Measurements from ENCODE around the gene CDCA5. TPM values are rescaled to one million over a fixed set of nuclear protein-coding genes. Genes with fewer than 3 reads are reported as not detected.
"Not testable (repeated sequence)": the region's sequence is repeated elsewhere in the genome, so short reads cannot be mapped to it uniquely, and the experiment has no call there.

CDCA5 gene
- polyA plus RNA-seq, 1 of the 3 experiments (the other 2 are of a cell fraction), result 16.3 TPM

DNA sequence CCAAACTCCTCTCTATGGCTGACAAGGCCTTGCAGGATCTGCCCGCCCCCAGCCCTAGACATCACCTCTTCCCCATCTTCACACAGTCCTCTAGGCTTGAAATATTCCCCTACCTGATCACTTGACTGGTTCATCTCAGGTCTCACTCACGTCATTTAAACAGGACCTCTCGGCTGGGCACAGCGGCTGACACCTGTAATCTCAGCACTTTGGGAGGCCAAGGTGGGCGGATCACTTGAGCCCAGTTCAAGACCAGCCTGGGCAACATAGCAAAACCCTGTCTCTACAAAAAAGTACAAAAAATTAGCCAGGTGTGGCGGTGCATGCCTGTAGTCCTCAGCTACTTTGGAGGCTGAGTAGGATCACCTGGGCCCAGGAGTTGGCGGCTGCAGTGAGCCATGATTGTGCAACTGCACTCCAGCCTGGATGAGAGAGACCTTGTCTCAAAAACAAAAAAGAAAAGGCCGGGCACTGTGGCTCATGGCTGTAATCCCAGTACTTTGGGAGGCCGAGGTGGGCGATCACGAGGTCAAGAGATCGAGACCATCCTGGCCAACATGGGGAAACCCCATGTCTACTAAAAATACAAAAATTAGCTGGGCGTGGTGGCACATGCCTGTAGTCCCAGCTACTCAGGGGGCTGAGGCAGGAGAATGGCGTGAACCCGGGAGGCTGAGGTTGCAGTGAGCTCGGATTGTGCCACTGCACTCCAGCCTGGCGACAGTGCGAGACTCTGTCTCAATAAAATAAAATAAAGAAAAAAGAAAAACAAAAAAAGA is 35.2 kb upstream of the CDCA5 start:
- peak overlapping the region in 1 of 2 experiments; percentile 15; a peak in 1 of 4 replicates for H3K27ac ChIP-seq (ENCODE audit: low read depth in 2 of 2, low read length in 1 of 2)
- POLR2A ChIA-PET, result interaction anchor here (3.4 kb wide), 1 partner anchor 16 kb away, joined by 25 read pairs; the partner anchor contains the start of gene SYVN1
- not testable (repeated sequence) for H3K9me3 ChIP-seq; H3K4me3 ChIP-seq (ENCODE audit: low read depth in 2 of 2, low read length in 1 of 2); H3K4me2 ChIP-seq; H3K9me2 ChIP-seq; H3K9ac ChIP-seq; H4K20me1 ChIP-seq (ENCODE audit: insufficient read depth); DNase-seq; H2AFZ ChIP-seq (ENCODE audit: low read depth); H3K27me3 ChIP-seq (ENCODE audit: insufficient read depth)
- CTCF ChIA-PET, result interaction anchor here (0.6 to 3.3 kb wide), 13 partner anchors 7 to 285 kb away, joined by 3 to 47 read pairs (median 4); partner anchors contain the start of genes ARL2, CAPN1, SYVN1 and TM7SF2
- WGBS (ENCODE audit: low lambda C conversion rate), result 96% methylated on average over 18 of the region's 18 CpGs
- peaks cover 34 to 38% of the 10 kb centered on the region in 2 experiments for H3K36me3 ChIP-seq (replicated peaks in 1 of 2; ENCODE audit: control insufficient read depth in 1 of 2, insufficient read depth in 2 of 2, low read length in 1 of 2)
- peaks cover 59% of the 10 kb centered on the region for H3K79me2 ChIP-seq (ENCODE audit: insufficient read depth)
- H3K4me1 ChIP-seq (ENCODE audit: control insufficient read depth in 1 of 2, insufficient read depth in 2 of 2, low read depth in 1 of 2, low read length in 1 of 2), result peaks cover 18 to 38% of the 10 kb centered on the region in 2 experiments; a peak in 3 of 4 replicates
- H3F3A ChIP-seq (replicated peaks; ENCODE audit: insufficient read depth), result peaks cover 29% of the 10 kb centered on the region

- Histone ChIP-seq H3K27ac (ENCODE audit: low read depth in 2 of 2, low read length in 1 of 2) (peak overlapping the region; percentile 21 to 51; a peak in 2 of 4 replicates), H3K79me2 (ENCODE audit: insufficient read depth) (peaks cover 51% of the 10 kb centered on the region), H3K9me3 (no peaks in the 10 kb centered on the region), H3K9me2 (no peaks in the 10 kb centered on the region), H3K4me3 (ENCODE audit: low read depth in 2 of 2, low read length in 1 of 2) (peak overlapping the region in 1 of 2 experiments; percentile 74; a peak in 1 of 4 replicates), H4K20me1 (ENCODE audit: insufficient read depth) (no peaks in the 10 kb centered on the region), H3K4me1 (ENCODE audit: control insufficient read depth in 1 of 2, insufficient read depth in 2 of 2, low read depth in 1 of 2, low read length in 1 of 2) (peaks cover 23 to 46% of the 10 kb centered on the region in 2 experiments; a peak in 3 of 4 replicates), H3K27me3 (ENCODE audit: insufficient read depth) (no peaks in the 10 kb centered on the region), H3K36me3 (replicated peaks in 1 of 2; ENCODE audit: control insufficient read depth in 1 of 2, insufficient read depth in 2 of 2, low read length in 1 of 2) (peaks cover 34 to 35% of the 10 kb centered on the region in 2 experiments), H3K4me2 (no peak overlapping the region), H3F3A (replicated peaks; ENCODE audit: insufficient read depth) (peaks cover 29% of the 10 kb centered on the region), H3K9ac (no peak overlapping the region), H2AFZ (ENCODE audit: low read depth) (no peak overlapping the region)
- ChIA-PET CTCF (interaction anchor here (0.6 to 3.2 kb wide), 21 partner anchors 9 to 284 kb away, joined by 3 to 27 read pairs (median 5); partner anchors contain the start of genes ARL2, CAPN1, CDC42BPG and EHD1), POLR2A (interaction anchor here (0.5 to 3.4 kb wide), 5 partner anchors 14 to 63 kb away, joined by 3 to 25 read pairs (median 5); partner anchors contain the start of genes CAPN1, CDCA5, SYVN1 and ZFPL1)
- DNase-seq, result no peak
- WGBS (ENCODE audit: low lambda C conversion rate), result 87% methylated on average over 18 of the region's 18 CpGs
- 0 out of 2 replicates have a peak, but pooled peaks have one; percentile 8 for TF ChIP-seq POLR2AphosphoS5 (IDR thresholded peaks at IDR 0.05; ENCODE audit: low read depth, low read length)
- no peak for TF ChIP-seq TCF12 (IDR thresholded peaks at IDR 0.05)
Observed at GRCh38 chr11:65118097-65118837, 34.4 kb upstream of the CDCA5 start.

DNA sequence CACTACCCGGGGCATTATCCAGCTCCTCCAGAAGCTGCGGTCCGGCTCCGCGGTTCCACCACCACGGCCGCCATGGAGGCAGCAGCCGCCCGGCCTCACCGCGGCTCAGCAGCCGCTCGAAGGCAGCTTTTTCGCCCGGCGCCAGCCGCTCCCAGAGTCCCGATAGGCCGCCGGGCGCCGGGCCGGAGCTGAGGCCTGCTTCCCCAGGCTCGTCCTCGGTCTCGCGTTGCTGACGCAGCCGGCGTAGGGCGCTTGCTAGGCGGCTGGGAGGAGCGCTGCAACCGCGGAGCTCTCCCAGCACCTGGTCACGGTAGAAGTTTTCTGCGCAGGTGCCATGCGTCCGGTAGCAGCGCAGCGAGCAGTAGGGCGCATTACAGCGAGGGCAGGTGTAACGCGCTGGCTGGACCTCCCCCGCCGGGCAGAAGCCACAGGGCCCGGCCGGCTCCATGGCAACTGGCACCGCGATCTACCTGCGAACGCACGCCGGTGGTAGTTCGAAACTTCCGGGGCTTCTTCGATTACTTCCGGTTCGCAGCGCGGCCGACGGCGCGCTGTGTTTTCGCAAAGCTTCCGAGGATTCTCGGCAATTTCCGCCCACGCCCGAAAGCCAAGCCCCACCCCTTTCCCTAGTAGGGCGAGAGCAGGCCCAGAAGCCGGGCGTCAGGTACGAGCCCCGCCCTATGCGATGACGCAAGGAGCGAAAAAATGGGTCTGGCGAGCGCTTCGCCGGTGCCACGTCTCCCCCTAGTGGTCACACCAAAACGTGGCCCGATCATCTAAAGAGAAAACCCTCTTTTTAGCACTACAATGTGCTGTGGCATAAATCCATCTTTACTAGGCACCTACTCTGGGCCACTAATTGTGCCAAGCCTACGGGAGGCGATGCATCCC is 33.6 kb upstream of the CDCA5 start, which contains the start of gene ZNHIT2:
Gene ZNHIT2 (minus strand): TSS at position 496 of the 891 bp plus-strand sequence. CDS start 48 bp downstream, at position 448.
- ChIA-PET POLR2A (interaction anchor here (0.5 to 3.4 kb wide), 8 partner anchors 15 to 144 kb away, joined by 3 to 25 read pairs (median 5); partner anchors contain the start of genes ARL2, CAPN1, CDCA5 and POLA2), CTCF (interaction anchor here (0.6 to 3.2 kb wide), 27 partner anchors 9 to 813 kb away, joined by 3 to 27 read pairs (median 4); partner anchors contain the start of genes ARL2, CAPN1, CDC42BPG and EHD1)
- no peaks in the 10 kb centered on the region for H4K20me1 ChIP-seq (ENCODE audit: insufficient read depth)
- peak within 1 kb of the TSS; percentile 67 to 89 for H3K27ac ChIP-seq (ENCODE audit: low read depth in 2 of 2, low read length in 1 of 2)
- peak within 1 kb of the TSS; percentile 42; the same call in 1 of the 2 replicates for H2AFZ ChIP-seq (ENCODE audit: low read depth)
- peaks cover 29% of the 10 kb centered on the region for H3F3A ChIP-seq (replicated peaks; ENCODE audit: insufficient read depth)
- no peaks in the 10 kb centered on the region for H3K9me2 ChIP-seq
- H3K4me3 ChIP-seq (ENCODE audit: low read depth in 2 of 2, low read length in 1 of 2), result peak within 1 kb of the TSS; percentile 74 to 86
- peak within 1 kb of the TSS; percentile 81 for H3K9ac ChIP-seq
- H3K79me2 ChIP-seq (ENCODE audit: insufficient read depth), result peaks cover 43% of the 10 kb centered on the region
- WGBS (ENCODE audit: low lambda C conversion rate), result 1% methylated on average over 25 of the region's 89 CpGs
- peak within 1 kb of the TSS; percentile 93 for H3K4me2 ChIP-seq
- peaks cover 34 to 35% of the 10 kb centered on the region in 2 experiments for H3K36me3 ChIP-seq (replicated peaks in 1 of 2; ENCODE audit: control insufficient read depth in 1 of 2, insufficient read depth in 2 of 2, low read length in 1 of 2)
- peak; percentile 94 for DNase-seq
- H3K27me3 ChIP-seq (ENCODE audit: insufficient read depth), result no peaks in the 10 kb centered on the region
- H3K4me1 ChIP-seq (ENCODE audit: control insufficient read depth in 1 of 2, insufficient read depth in 2 of 2, low read depth in 1 of 2, low read length in 1 of 2), result peaks cover 22 to 51% of the 10 kb centered on the region in 2 experiments; a peak in 3 of 4 replicates
- no peaks in the 10 kb centered on the region for H3K9me3 ChIP-seq
- TF ChIP-seq SIN3A (IDR thresholded peaks at IDR 0.05; ENCODE audit: borderline replicate concordance, low read depth, low read length) (peak; percentile 84; the same call in 1 of the 2 replicates), GATA2 (CRISPR knock-in tag; IDR thresholded peaks at IDR 0.05) (peak; percentile 25; the same call in 1 of the 2 replicates), RAD21 (IDR thresholded peaks at IDR 0.05; ENCODE audit: low read length) (peak; percentile 84), EP300 (IDR thresholded peaks at IDR 0.05; ENCODE audit: borderline replicate concordance in 1 of 2, low read depth in 1 of 2, low read length in 1 of 2) (0 out of 4 replicates have a peak, but pooled peaks of 1 of the 2 experiments have one; percentile 18), PBX3 (IDR thresholded peaks at IDR 0.05) (peak; percentile 48), ELF1 (IDR thresholded peaks at IDR 0.05) (peak; percentile 83), NFIC (IDR thresholded peaks at IDR 0.05; ENCODE audit: borderline replicate concordance) (no peak), MXI1 (IDR thresholded peaks at IDR 0.05; ENCODE audit: low read depth, low read length) (peak; percentile 86)
- TF ChIP-seq, protein P1, sequence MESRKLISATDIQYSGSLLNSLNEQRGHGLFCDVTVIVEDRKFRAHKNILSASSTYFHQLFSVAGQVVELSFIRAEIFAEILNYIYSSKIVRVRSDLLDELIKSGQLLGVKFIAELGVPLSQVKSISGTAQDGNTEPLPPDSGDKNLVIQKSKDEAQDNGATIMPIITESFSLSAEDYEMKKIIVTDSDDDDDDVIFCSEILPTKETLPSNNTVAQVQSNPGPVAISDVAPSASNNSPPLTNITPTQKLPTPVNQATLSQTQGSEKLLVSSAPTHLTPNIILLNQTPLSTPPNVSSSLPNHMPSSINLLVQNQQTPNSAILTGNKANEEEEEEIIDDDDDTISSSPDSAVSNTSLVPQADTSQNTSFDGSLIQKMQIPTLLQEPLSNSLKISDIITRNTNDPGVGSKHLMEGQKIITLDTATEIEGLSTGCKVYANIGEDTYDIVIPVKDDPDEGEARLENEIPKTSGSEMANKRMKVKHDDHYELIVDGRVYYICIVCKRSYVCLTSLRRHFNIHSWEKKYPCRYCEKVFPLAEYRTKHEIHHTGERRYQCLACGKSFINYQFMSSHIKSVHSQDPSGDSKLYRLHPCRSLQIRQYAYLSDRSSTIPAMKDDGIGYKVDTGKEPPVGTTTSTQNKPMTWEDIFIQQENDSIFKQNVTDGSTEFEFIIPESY (IDR thresholded peaks at IDR 0.05; ENCODE audit: borderline replicate concordance, low read depth), result no peak

Measured in SK-N-SH (cell line).